NCI-H146 treated with DMSO at 0.1 percent for 48 hours (cell line): ENCODE results near the gene CLCNKA.
"Not testable (repeated sequence)": the region's sequence is repeated elsewhere in the genome, so short reads cannot be mapped to it uniquely, and the experiment has no call there.

Experiments used
- DNase-seq: peaks from one replicate; lab custom pipeline; 2025; ENCODE audit not compliant: unreplicated experiment; lab: John Stamatoyannopoulos, UW

CLCNKA gene

DNA sequence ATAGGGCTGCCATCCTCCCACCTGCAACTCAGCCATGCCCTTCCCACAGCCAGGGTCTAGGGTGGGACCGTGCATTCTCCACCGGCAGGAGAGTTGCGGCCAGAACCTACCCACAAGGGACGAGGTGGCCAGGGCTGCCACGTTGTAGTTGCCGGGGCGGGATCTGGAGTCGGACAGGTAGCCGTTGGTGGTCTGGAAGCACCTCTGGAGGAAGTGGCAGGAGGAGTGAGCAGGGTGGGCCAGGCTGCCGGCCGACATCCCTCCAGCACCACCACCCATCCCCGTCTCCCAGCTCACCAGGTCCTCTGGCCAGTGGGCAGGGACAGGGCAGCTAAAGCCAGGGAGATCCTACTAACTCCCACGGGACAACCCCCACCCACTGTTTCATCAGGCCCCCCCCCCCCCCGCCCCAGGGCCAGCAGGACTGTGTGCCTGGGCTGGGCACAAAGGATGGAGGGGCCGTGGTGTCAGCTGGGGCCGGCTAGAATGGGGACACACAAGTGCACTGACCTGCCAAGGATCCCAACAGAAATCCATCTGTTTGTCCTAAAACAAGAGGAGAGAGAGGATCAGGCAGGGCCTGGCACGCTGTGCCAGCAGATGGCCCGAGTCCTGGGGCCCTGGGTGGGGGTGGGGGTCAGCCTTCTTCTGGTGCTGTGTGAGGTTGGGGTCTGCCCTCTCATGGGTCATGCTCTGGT lies 40.3 kb downstream of the CLCNKA start:
- not testable (repeated sequence) for DNase-seq

DNA sequence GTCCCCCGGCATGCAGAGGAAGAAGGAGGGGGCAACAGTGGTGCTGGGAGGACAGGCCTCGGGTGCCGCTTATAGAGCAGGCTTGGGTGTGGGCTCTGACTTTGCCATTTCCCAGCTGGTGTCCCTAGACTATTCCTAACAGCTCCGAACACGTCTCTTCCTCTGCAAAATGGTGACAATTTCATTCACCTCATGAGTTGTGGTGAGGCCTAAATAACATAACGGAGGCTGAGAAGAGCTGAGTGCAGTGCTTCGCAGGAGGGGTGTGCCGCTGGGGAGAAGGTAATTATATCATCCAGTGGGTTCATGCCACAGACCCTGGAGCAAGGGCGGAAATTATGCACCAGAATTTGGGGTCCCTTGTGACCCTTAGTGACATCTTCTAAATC lies 40.8 kb downstream of the CLCNKA start:
- not testable (repeated sequence) for DNase-seq

DNA sequence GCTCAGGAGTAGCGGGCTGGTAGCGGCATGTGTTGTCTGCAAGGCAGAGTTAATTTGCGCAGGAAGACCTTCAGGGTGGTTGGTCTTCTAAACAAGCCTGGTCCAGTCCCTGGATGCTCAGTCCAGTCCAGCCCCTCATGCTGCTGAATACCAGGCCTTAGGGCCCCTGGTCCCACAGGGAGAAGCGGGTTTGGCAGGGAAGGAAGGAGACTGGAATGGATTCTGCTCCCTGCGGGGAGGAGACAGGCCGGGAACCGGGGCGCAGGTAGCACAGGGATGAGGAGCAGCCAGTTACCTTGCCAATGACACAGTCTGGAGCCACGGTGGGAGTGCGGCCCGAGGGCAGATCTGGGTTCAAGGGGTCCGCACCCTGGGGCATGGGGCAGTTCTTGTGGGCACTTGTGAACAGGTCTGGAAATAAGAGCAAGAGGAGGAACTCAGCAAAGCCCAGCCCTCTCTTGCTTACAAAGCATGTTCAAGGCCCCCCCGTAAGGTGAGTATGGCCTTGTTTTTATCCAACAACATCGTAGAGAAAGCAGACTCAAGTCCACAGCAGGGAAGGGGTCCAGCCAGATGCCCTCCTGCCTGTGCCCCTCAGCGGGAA lies 41.5 kb downstream of the CLCNKA start:
- no peak for DNase-seq

DNA sequence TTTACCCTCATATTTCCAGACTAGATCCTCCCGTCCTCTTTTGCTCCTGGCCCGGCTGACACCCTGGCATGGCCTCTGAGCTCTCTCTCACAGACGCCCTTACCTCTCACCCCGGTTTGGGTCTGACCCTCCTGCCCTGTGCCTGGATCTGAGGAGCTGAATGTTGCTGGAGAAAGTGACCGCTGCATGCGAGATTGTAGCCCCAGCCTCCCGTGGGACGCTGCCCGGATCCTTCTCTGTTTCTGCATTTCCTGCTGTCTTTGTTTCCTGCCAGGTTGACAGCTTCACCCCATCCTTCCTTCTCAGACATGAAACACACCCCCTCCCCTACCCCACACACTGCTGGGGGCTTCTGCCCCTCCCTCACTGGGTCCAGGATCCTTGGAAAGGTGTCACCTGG lies 42.1 kb downstream of the CLCNKA start:
- no peak for DNase-seq

DNA sequence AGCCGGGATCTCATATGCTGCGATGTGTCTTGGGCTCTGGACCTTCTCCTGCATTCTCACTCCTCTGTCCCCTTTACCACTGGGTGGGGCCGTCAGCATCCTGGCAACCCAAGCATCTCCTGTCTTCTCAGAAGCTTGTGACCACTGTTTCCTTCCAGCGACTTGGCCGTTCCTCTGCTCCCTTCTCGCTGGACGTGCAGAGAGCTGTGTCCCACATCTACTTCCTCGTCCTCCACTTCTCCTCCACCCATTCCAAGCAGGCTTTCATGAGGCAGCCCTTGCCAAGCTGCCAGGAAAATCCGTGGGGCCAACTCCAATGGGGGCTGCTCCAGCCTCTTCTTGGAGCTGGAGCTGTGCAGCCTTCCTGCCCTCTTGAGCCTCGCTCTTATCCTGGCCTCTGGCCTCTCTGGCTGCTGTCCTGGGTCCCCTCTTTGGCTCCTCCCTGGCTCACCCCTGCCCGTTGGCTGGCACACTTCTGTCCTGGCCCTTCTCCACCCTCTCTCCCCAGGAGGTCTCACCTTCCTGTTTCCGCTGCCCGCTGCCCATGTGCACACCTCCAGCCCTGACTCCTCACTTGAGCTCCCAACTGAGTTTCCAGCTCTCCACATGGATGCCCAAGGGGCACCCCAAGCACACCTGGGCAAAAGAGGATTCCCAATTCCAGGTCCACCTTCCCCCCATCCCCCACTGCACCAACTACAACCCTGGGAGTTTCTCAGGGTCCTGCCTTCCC lies 42.9 kb downstream of the CLCNKA start:
- no peak for DNase-seq

DNA sequence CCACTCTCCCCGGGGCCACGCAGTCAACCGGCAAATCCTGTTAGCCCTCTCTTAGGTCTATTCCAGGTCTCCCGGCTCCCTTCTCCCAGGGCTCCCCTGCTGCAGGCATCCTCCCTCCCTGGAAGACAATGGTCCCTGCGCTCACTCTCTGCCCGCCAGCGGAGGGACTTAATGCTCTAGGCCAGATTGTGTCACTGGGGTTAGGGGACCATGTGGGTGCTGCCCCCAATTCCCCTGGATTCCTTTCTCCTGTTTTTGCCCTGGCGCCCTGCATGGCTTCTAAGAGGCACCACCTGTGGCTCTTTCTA lies 43.4 kb downstream of the CLCNKA start:
- no peak for DNase-seq

DNA sequence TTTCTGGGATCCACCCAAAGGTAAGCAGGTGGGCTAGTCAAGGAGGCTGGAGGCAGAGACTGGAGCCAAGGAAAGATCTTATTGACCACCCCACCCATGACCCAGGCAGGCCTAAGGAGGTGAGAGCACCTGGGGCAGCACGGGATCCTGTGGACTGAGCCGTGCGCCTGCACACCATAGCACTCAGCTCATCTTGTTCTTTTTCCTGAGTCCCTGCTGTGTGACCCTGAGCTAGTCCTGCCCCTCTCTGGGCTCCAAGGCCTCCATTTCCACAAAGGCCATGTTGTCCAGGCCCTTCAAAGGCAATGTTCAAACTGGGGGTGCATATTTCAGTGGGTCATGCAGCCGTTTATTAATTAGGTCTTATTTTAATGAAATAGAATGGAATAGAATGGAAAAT lies 44.4 kb downstream of the CLCNKA start:
- no peak for DNase-seq

DNA sequence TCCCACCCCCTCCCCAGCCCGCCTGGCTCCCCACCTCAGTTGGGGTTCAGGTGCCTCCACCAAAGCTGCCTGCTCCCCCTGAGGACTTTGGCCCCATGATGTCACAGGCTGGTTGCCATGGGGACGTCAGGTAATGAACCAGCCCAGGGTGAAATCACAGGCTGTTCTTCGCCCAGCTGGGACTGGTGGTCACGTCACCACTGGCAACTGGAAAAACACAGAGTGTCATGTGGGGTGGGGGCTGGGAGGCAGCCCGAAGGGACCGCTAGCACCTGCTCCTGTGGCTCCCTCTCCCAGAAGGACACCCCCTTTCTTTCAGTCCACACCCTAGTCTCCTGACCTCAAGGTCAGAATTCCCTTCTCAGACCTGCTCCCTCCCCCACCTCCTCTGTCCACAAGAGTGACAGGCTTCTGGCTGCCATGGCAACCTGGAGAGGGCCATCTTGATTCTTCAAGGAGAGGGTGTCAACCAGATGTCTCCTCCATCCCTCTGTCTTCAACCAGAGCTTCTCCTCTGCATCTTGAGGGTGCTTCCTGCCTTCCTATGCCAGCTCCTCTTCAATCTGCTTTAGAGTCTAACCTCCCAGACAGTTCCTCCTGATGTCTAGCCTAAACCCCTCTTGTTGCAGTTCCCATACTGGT lies 45.4 kb downstream of the CLCNKA start:
- DNase-seq: no peak

DNA sequence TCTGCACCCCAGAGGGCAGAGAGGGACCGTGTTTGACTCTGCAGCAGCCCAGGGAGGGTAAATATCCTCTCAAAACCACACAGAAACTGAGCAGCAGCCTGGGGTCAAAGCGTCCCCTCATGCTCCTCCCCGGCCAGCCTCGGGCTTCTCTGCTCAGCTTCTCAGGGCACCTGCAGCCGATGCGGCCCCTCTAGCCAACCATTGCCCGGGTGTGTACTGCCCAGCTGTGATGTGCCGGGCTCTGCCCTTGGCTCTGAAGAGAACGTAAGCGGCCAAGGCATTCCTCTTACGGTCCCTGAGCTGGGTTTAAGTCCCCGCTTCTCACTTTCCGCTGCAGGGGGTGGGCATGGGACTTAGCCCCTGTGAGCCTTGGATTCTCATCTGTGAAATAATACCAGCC lies 46.1 kb downstream of the CLCNKA start:
- no peak for DNase-seq

DNA sequence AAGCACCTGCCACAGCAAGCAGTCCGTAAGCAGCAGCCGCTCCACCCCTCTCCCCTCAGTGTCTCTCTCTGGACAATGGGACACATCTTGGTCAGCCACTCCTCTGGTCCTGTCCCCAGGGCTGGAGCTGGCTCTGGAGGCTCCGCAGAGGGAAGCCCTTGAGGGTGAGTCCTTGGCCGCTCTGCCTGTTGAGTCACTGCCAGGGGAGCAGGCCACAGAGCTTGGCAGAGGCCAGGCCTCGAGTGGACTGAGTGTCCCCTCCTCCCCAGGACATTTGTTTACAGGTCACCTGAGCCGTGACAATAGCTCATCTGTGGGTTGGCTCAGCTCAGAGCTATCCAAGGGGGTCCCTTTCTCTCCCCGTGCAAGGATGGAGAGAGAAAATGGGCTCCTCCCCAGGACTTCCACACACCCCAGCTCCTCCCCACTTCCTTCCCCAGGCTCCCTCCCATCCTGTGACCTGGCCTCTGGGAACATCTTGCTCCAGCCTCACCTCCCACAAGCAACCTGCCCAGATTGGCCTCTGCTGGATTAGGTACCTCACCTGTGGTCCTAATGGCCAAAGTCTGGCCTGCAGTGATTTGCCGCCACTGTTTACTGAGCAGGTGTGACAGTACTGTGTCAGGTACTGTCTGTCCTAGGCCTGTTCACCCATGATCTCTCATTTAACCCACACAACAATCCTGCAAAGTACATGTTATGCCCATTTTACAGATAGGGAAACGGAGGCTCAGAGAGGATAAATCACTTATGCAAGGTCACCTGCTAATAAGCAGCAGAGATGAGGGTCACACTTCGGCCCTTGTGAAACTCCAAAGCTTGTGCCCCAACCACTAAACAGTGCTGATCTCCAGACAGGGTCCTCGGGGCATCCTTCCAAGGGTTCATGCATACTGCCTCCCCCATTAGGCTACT lies 46.8 kb downstream of the CLCNKA start:
- no peak for DNase-seq

DNA sequence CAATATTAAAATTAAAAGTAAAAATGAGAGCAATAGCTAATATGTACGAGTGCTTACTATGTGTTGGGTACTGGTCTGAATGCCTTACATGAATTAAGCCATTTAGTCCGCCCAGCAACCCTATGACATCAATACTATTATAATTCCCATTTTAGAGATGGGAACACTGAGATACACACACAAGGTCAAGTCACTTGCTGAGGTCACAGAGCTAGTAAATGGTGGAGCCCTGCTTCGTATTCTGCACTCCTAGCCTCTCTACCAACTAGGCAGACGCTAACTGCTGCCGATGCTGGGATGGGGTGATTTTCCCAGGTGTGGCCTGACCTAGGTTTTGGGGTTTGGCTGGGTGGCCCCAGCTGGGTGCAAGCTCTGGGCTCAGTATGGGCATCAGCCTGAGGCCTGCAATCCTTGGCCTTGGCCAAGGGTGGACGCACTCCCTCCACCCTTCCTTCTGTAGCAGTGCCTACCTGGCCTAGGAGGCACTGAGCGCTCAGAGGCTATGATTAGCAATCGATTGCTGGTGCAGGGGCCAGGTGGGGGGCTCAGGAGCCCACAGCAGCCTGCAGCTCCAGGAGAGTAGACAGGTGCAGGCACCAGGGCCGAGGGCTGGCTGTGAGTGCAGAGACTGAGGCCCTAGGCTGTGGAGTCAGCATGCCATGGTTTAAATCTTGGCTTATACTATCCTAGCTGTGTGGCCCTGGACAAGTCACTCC lies 49.0 kb downstream of the CLCNKA start:
- no peak for DNase-seq

DNA sequence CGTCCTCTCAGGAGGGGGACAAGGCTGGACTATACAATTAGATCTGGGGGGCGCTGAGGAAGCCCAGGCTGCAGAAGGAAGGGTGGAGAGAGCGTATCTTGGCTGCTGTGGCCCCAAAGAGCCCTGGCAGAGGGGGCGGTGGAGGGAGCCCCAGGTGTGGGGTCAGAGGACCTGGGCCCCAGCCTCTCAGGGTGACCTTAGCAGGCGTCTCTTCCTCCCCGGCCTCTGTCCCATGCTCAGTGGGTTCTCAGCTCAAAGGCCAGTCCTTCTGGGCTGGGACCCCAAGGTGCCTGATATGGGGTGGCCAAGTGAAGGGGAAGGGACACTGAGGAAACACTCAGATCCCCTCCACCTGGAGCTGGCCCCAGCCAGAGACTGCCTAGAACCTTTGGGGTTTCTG lies 49.8 kb downstream of the CLCNKA start:
- DNase-seq: no peak

DNA sequence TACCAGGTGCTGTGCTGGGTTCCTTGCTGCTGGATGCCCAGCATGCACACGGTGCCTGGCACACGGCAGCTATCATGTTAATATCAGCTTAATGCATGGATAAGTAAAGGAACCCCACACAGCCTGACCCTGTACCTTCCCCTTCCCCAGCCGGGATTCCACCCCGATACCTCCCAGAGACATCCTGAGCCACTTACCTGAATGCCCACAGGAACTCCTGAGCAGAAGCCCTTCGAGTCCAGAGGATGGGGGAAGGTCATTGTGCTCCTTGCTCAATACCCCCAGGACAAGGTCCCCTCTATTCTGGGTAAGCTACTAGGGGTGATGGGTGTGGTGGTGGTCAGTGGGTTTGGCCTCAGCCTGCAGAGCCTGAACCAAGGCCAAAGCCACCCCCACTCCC lies 50.3 kb downstream of the CLCNKA start:
- DNase-seq: no peak

DNA sequence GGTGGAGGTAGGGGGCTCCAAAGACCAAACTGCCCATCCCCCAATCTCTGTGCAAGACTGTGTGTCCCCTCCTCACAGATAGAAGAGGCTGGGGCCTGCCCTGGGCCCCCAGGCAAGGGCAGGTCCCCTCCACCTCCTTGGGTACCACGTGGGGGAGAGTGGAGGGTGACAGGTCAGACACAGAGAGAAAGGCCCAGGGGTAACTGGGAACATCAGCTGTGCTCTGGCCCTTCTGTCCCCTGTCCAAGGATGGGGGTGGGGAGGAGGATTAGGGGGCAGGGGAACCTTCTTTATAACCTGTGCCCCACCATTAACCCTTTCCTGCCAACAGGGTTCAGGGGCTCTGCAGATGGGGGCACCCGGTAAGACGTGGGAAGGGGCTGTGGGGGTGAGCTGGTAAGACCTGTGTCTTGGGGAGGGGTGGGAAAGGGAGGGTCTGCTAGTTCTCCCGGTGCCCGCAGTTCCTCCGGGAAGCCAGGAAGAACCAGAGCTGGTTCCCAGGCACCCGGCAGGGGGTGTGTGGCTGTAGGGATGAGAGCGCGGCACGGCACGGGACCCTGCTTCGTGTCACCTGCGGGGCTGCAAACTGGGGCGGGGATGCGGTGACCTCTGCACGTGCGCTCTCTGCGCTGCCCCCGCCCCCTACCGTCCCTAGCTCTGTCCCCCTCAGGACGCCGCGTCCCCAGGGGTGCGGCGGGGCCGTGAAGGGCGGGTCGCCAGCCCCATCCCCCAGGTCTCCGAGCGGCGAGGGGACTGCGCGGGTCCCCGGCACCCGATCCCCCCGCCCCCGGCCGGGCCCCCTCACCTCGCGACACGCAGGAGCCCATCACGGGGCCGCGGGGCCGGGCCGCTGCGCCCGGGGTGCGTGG lies 51.0 kb downstream of the CLCNKA start:
- DNase-seq: no peak

DNA sequence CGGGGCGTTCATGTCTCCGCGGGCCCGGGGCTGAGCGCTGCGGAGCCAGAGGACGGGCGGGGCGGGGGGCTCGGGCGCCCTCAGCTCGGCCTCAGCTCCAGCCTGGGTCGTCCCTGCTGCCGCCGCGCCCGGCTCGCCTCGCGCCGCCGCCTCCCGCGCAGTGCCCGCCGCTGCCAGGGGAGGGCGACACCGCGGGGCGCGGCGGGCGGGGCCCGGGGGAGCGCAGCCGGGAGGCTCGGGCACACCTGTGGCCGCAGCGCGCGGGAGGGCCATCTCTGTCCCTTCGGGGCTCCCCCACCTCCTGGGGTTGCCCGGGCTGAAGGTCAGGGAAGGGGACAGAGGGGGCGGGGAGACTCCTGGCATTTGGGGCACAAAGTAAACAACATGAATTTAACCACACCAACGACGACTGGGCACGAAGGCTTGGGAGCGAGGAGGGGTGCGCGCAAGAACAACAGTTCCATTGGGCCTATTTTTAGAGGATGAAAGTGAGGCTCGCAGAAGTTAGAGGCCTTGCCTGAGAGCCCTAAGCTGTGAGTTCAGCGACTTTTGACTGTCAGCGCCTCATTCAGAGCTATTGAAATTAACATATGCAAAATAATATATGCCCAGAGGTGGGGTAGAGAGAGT lies 51.8 kb downstream of the CLCNKA start, which contains the start of gene FAM131C:
Gene FAM131C, minus strand, starts transcription at position 162 of the 630 bp plus-strand sequence. CDS start 209 bp downstream, outside the sequence.
- no peak for DNase-seq

DNA sequence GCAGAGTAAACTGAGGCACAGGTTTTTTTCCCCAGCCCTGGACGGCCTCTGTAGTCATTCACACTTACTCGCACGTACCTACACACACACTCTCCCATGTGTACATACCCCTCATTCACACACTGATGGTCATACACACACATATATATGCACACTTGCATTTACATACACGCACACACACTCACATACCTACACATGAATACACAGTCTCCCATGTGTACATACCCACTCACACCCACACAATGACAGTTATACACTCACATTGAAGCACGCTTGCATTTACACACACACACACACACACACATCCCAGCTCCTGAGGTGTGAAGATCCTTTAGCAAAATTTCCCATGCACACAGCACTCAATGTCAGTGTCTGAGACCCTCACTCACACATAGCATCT lies 52.4 kb downstream of the CLCNKA start:
- DNase-seq: no peak

DNA sequence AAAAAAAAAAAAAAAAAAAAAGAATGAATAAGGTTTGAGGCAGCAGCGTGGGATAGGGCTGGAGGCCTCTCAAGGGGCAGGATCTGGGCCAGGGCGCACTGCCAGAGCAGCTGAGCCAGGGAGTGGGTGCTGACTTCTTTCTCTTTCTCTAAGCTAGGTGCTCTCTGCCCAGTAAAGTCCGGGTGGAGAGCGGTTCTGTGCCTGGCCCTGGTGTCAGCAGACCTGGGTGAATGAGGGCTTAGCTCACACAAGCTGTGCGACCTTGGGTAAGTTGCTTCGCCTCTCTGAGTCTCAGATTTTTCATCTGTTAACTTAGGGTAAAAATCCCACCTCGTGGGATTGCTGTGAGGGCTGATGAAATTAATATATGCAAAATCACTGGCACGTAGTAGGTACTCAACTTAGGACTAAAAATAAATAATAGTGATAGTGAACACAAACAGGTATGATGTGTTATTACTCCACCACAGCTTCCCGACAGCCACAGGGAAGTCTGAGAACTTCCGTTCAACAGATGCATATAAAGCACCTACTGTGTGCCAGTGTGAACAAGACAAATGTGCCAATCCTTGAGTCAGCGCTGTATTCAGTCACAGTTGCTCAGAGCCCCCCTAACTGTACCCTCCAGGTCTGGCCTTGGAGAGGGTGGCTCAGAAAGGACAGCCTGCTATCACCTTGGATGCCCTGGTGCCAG lies 53.6 kb downstream of the CLCNKA start:
- DNase-seq: no peak
